ENCODE results near the gene GNAZ. TPM values are rescaled to one million over a fixed set of nuclear protein-coding genes. Genes with fewer than 3 reads are reported as not detected.
"Not testable (repeated sequence)": the region's sequence is repeated elsewhere in the genome, so short reads cannot be mapped to it uniquely, and the experiment has no call there.

Gene GNAZ
- total RNA-seq, 1 donor from 2014 or later: 3.9 TPM

GRCh38 chr22:23131931-23132330 is 61.6 kb downstream of the GNAZ start:
- H3K4me3 Mint-ChIP-seq (ENCODE audit: unreplicated experiment): no peak overlapping the region
- peaks cover 22% of the 10 kb centered on the region for H3K27me3 Mint-ChIP-seq (ENCODE audit: low read depth)
- no peak for TF ChIP-seq CTCF (IDR thresholded peaks at IDR 0.05)
- H3K36me3 Mint-ChIP-seq (ENCODE audit: low read depth): no peaks in the 10 kb centered on the region
- no peak overlapping the region for H3K27ac Mint-ChIP-seq (ENCODE audit: unreplicated experiment)
- no peaks in the 10 kb centered on the region for H3K9me3 Mint-ChIP-seq (ENCODE audit: low read depth)
- DNase-seq (ENCODE audit: low spot score): no peak
- peaks cover 6% of the 10 kb centered on the region for H3K4me1 Mint-ChIP-seq (ENCODE audit: low read depth)

- DNase-seq (ENCODE audit: low spot score): peak; percentile 60
- Mint-ChIP-seq H3K27me3 (ENCODE audit: low read depth) (peaks cover 22% of the 10 kb centered on the region), H3K27ac (ENCODE audit: unreplicated experiment) (no peak overlapping the region), H3K4me1 (ENCODE audit: low read depth) (peaks cover 6% of the 10 kb centered on the region), H3K36me3 (ENCODE audit: low read depth) (no peaks in the 10 kb centered on the region), H3K4me3 (ENCODE audit: unreplicated experiment) (no peak overlapping the region), H3K9me3 (ENCODE audit: low read depth) (no peaks in the 10 kb centered on the region)
- TF ChIP-seq CTCF (IDR thresholded peaks at IDR 0.05): no peak
These were observed 62.2 kb downstream of the GNAZ start for GRCh38 chr22:23132376-23133091.

- peaks cover 20% of the 10 kb centered on the region for H3K27me3 Mint-ChIP-seq (ENCODE audit: low read depth)
- H3K36me3 Mint-ChIP-seq (ENCODE audit: low read depth): no peaks in the 10 kb centered on the region
- peak; percentile 57 for DNase-seq (ENCODE audit: low spot score)
- TF ChIP-seq CTCF (IDR thresholded peaks at IDR 0.05): no peak
- no peaks in the 10 kb centered on the region for H3K9me3 Mint-ChIP-seq (ENCODE audit: low read depth)
- H3K4me1 Mint-ChIP-seq (ENCODE audit: low read depth): peaks cover 11% of the 10 kb centered on the region
- H3K4me3 Mint-ChIP-seq (ENCODE audit: unreplicated experiment): no peak overlapping the region
- H3K27ac Mint-ChIP-seq (ENCODE audit: unreplicated experiment): no peak overlapping the region
These were observed 63.6 kb downstream of the GNAZ start for GRCh38 chr22:23133922-23134321.

GRCh38 chr22:23136991-23137390 is 66.7 kb downstream of the GNAZ start:
- not testable (repeated sequence) for H3K36me3 Mint-ChIP-seq (ENCODE audit: low read depth); H3K4me3 Mint-ChIP-seq (ENCODE audit: unreplicated experiment); H3K9me3 Mint-ChIP-seq (ENCODE audit: low read depth); H3K27ac Mint-ChIP-seq (ENCODE audit: unreplicated experiment); DNase-seq (ENCODE audit: low spot score); H3K27me3 Mint-ChIP-seq (ENCODE audit: low read depth)
- H3K4me1 Mint-ChIP-seq (ENCODE audit: low read depth): peaks cover 13% of the 10 kb centered on the region

- DNase-seq (ENCODE audit: low spot score): no peak
- Mint-ChIP-seq H3K27ac (ENCODE audit: unreplicated experiment) (no peak overlapping the region), H3K4me1 (ENCODE audit: low read depth) (peaks cover 18% of the 10 kb centered on the region), H3K9me3 (ENCODE audit: low read depth) (no peaks in the 10 kb centered on the region), H3K4me3 (ENCODE audit: unreplicated experiment) (no peak overlapping the region), H3K27me3 (ENCODE audit: low read depth) (peaks cover 4% of the 10 kb centered on the region), H3K36me3 (ENCODE audit: low read depth) (no peaks in the 10 kb centered on the region)
- TF ChIP-seq CTCF (IDR thresholded peaks at IDR 0.05): no peak
These were observed 67.1 kb downstream of the GNAZ start for GRCh38 chr22:23137468-23137867.
